Measurements from ENCODE around the gene PRPH2. TPM values are rescaled to one million over a fixed set of nuclear protein-coding genes. Genes with fewer than 3 reads are reported as not detected.

The PRPH2 gene
- total RNA-seq, 1 donor from 2014 or later = not detected

GRCh38 chr6:42708096-42708495 is 14.3 kb downstream of the PRPH2 start:
- peaks cover 6% of the 10 kb centered on the region for H3K4me1 ChIP-seq (ENCODE audit: insufficient read depth, low read length)
- H3K4me1 Mint-ChIP-seq (ENCODE audit: low read depth, unreplicated experiment) = peaks cover 4% of the 10 kb centered on the region
- no peak for DNase-seq (ENCODE audit: low read depth)

GRCh38 chr6:42707595-42707994 is 14.8 kb downstream of the PRPH2 start:
- Mint-ChIP-seq H3K27me3 (ENCODE audit: low read depth, unreplicated experiment) (peaks cover 5% of the 10 kb centered on the region), H3K9me3 (ENCODE audit: unreplicated experiment) (peaks cover 10% of the 10 kb centered on the region), H3K36me3 (ENCODE audit: low read depth, unreplicated experiment) (no peaks in the 10 kb centered on the region), H3K27ac (ENCODE audit: unreplicated experiment) (no peak overlapping the region), H3K4me1 (ENCODE audit: low read depth, unreplicated experiment) (peaks cover 4% of the 10 kb centered on the region), H3K4me3 (ENCODE audit: unreplicated experiment) (no peak overlapping the region)
- TF ChIP-seq, protein P1, sequence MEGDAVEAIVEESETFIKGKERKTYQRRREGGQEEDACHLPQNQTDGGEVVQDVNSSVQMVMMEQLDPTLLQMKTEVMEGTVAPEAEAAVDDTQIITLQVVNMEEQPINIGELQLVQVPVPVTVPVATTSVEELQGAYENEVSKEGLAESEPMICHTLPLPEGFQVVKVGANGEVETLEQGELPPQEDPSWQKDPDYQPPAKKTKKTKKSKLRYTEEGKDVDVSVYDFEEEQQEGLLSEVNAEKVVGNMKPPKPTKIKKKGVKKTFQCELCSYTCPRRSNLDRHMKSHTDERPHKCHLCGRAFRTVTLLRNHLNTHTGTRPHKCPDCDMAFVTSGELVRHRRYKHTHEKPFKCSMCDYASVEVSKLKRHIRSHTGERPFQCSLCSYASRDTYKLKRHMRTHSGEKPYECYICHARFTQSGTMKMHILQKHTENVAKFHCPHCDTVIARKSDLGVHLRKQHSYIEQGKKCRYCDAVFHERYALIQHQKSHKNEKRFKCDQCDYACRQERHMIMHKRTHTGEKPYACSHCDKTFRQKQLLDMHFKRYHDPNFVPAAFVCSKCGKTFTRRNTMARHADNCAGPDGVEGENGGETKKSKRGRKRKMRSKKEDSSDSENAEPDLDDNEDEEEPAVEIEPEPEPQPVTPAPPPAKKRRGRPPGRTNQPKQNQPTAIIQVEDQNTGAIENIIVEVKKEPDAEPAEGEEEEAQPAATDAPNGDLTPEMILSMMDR (IDR thresholded peaks at IDR 0.05; ENCODE audit: insufficient read depth, low read depth, low read length) = no peak
- no peak for TF ChIP-seq EZH2 (IDR thresholded peaks at IDR 0.05; ENCODE audit: insufficient read depth, low read length)
- no peak for FAIRE-seq
- Histone ChIP-seq H3K4me2 (ENCODE audit: low read length) (no peak overlapping the region), H3K4me3 (ENCODE audit: insufficient read depth, low read depth, low read length) (no peak overlapping the region), H3K79me2 (ENCODE audit: insufficient read depth, low read length) (no peaks in the 10 kb centered on the region), H3K27ac (ENCODE audit: low read depth, low read length) (no peak overlapping the region), H3K9ac (ENCODE audit: low read length) (no peak overlapping the region), H3K36me3 (ENCODE audit: insufficient read depth, low read length) (no peaks in the 10 kb centered on the region), H3K4me1 (ENCODE audit: insufficient read depth, low read length) (peaks cover 6% of the 10 kb centered on the region), H4K20me1 (ENCODE audit: insufficient read depth, low read length) (no peaks in the 10 kb centered on the region), H2AFZ (ENCODE audit: low read depth, low read length) (no peak overlapping the region), H3K27me3 (ENCODE audit: insufficient read depth, low read length) (no peaks in the 10 kb centered on the region), H3K9me3 (ENCODE audit: insufficient read depth, low read depth, low read length) (peaks cover 9% of the 10 kb centered on the region)
- DNase-seq (ENCODE audit: low read depth) = no peak

More at GRCh38 chr6:42708096-42708495, 14.3 kb downstream of the PRPH2 start:
- Mint-ChIP-seq H3K9me3 (ENCODE audit: unreplicated experiment) (peaks cover 10% of the 10 kb centered on the region), H3K36me3 (ENCODE audit: low read depth, unreplicated experiment) (no peaks in the 10 kb centered on the region), H3K4me3 (ENCODE audit: unreplicated experiment) (no peak overlapping the region), H3K27ac (ENCODE audit: unreplicated experiment) (no peak overlapping the region), H3K27me3 (ENCODE audit: low read depth, unreplicated experiment) (peaks cover 5% of the 10 kb centered on the region)
- Histone ChIP-seq H3K4me2 (ENCODE audit: low read length) (no peak overlapping the region), H3K9me3 (ENCODE audit: insufficient read depth, low read depth, low read length) (peaks cover 10% of the 10 kb centered on the region), H3K27me3 (ENCODE audit: insufficient read depth, low read length) (no peaks in the 10 kb centered on the region), H2AFZ (ENCODE audit: low read depth, low read length) (no peak overlapping the region), H3K27ac (ENCODE audit: low read depth, low read length) (no peak overlapping the region), H3K9ac (ENCODE audit: low read length) (no peak overlapping the region), H3K36me3 (ENCODE audit: insufficient read depth, low read length) (no peaks in the 10 kb centered on the region), H3K79me2 (ENCODE audit: insufficient read depth, low read length) (no peaks in the 10 kb centered on the region), H4K20me1 (ENCODE audit: insufficient read depth, low read length) (no peaks in the 10 kb centered on the region), H3K4me3 (ENCODE audit: insufficient read depth, low read depth, low read length) (no peak overlapping the region)
- FAIRE-seq = no peak
- TF ChIP-seq, protein P1 (IDR thresholded peaks at IDR 0.05; ENCODE audit: insufficient read depth, low read depth, low read length) = no peak
- TF ChIP-seq EZH2 (IDR thresholded peaks at IDR 0.05; ENCODE audit: insufficient read depth, low read length) = no peak

DNA sequence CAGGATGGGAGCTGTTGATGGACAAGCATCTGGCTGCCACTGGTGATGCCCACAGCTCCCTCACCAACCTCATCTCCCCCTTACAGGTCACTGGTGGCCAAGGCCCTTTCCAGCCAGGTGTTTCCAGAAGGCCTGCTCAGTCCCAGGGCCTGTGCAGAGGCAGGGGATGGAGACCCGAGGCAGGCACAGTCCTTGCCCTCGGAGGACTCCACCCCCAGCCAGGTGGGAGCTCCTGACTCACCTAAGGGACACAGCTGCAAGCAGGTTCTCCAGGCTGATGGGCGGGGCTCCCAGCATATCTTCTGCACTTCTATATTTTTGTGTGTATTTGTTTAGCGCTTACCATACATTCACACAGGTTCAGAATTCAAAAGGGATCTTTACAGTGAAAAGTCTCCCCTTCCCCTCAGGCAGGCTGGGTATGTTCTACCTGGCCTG is 17.4 kb downstream of the PRPH2 start:
- Mint-ChIP-seq H3K4me1 (ENCODE audit: low read depth, unreplicated experiment) (peaks cover 4% of the 10 kb centered on the region), H3K4me3 (ENCODE audit: unreplicated experiment) (no peak overlapping the region), H3K27ac (ENCODE audit: unreplicated experiment) (no peak overlapping the region), H3K9me3 (ENCODE audit: unreplicated experiment) (no peaks in the 10 kb centered on the region), H3K27me3 (ENCODE audit: low read depth, unreplicated experiment) (peaks cover 5% of the 10 kb centered on the region), H3K36me3 (ENCODE audit: low read depth, unreplicated experiment) (peaks cover 4% of the 10 kb centered on the region)
- TF ChIP-seq, protein P1 (IDR thresholded peaks at IDR 0.05; ENCODE audit: insufficient read depth, low read depth, low read length) = no peak
- TF ChIP-seq EZH2 (IDR thresholded peaks at IDR 0.05; ENCODE audit: insufficient read depth, low read length) = no peak
- FAIRE-seq = no peak
- no peaks in the 10 kb centered on the region for H3K36me3 ChIP-seq (ENCODE audit: insufficient read depth, low read length)
- H3K4me1 ChIP-seq (ENCODE audit: insufficient read depth, low read length) = peaks cover 11% of the 10 kb centered on the region
- H3K4me2 ChIP-seq (ENCODE audit: low read length) = no peak overlapping the region
- H2AFZ ChIP-seq (ENCODE audit: low read depth, low read length) = no peak overlapping the region
- H3K4me3 ChIP-seq (ENCODE audit: insufficient read depth, low read depth, low read length) = no peak overlapping the region
- H3K79me2 ChIP-seq (ENCODE audit: insufficient read depth, low read length) = no peaks in the 10 kb centered on the region
- no peak overlapping the region for H3K27ac ChIP-seq (ENCODE audit: low read depth, low read length)
- DNase-seq (ENCODE audit: low read depth) = no peak
- H3K9me3 ChIP-seq (ENCODE audit: insufficient read depth, low read depth, low read length) = no peaks in the 10 kb centered on the region
- H3K9ac ChIP-seq (ENCODE audit: low read length) = no peak overlapping the region
- no peaks in the 10 kb centered on the region for H4K20me1 ChIP-seq (ENCODE audit: insufficient read depth, low read length)
- no peaks in the 10 kb centered on the region for H3K27me3 ChIP-seq (ENCODE audit: insufficient read depth, low read length)

Data from astrocyte (in vitro differentiated cells and primary cell).